ENCODE measurements around the gene RDH5. TPM values are rescaled to one million over a fixed set of nuclear protein-coding genes. Genes with fewer than 3 reads are reported as not detected.
A peak's percentile ranks its signal among the peaks of the same experiment; 100 is the strongest.

RDH5 gene
- total and polyA plus RNA-seq, 2 of the 4 experiments (the other 2 are of a cell fraction): 7.3 to 18.8 TPM

- H2AK9ac ChIP-seq (replicated peaks; ENCODE audit: low read depth, low read length, poor library complexity): no peak overlapping the region
- TF ChIP-seq, protein P1, sequence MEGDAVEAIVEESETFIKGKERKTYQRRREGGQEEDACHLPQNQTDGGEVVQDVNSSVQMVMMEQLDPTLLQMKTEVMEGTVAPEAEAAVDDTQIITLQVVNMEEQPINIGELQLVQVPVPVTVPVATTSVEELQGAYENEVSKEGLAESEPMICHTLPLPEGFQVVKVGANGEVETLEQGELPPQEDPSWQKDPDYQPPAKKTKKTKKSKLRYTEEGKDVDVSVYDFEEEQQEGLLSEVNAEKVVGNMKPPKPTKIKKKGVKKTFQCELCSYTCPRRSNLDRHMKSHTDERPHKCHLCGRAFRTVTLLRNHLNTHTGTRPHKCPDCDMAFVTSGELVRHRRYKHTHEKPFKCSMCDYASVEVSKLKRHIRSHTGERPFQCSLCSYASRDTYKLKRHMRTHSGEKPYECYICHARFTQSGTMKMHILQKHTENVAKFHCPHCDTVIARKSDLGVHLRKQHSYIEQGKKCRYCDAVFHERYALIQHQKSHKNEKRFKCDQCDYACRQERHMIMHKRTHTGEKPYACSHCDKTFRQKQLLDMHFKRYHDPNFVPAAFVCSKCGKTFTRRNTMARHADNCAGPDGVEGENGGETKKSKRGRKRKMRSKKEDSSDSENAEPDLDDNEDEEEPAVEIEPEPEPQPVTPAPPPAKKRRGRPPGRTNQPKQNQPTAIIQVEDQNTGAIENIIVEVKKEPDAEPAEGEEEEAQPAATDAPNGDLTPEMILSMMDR (conservative IDR thresholded peaks at IDR 0.05; ENCODE audit: low read depth, low read length): no peak
- no peak overlapping the region for H3K27ac ChIP-seq (ENCODE audit: insufficient read depth, low read length)
- ChIA-PET CTCF (no interaction called here), POLR2A (ENCODE audit: unreplicated experiment) (no interaction called here)
- peak overlapping the region; percentile 69 for H2AFZ ChIP-seq (replicated peaks; ENCODE audit: low read length, poor library complexity)
- DNase-seq: no peak
- H3K56ac ChIP-seq (ENCODE audit: extremely low read depth, insufficient read depth, low read length): no peak overlapping the region
- no peak overlapping the region for H3K18ac ChIP-seq (ENCODE audit: low read depth, low read length)
- no peak overlapping the region for H3K9ac ChIP-seq (ENCODE audit: low read depth, low read length)
- H3K4me3 ChIP-seq (ENCODE audit: insufficient read depth, low read depth, low read length): no peak overlapping the region; the same call in 1 of the 2 replicates
- no peak overlapping the region; the same call in 1 of the 2 replicates for H3K23ac ChIP-seq (ENCODE audit: low read depth, low read length)
- H4K5ac ChIP-seq (ENCODE audit: low read depth, low read length): 0 out of 2 replicates have a peak overlapping the region, but pooled peaks have one; percentile 11
- H2BK20ac ChIP-seq (ENCODE audit: low read depth, low read length): no peak overlapping the region
- no peak for ATAC-seq (ENCODE audit: low read depth)
- H3K79me1 ChIP-seq (ENCODE audit: low read depth in 1 of 2, low read length in 2 of 2): no peaks in the 10 kb centered on the region
- BruUV-seq (replicated peaks): no TSS peak
- peak overlapping the region; percentile 98 for H3K4me2 ChIP-seq (ENCODE audit: low read depth, low read length)
- intact Hi-C loops (cut with micrococcal nuclease): no loop called here
- no peaks in the 10 kb centered on the region; the same call in 1 of the 2 replicates for H3K9me1 ChIP-seq (ENCODE audit: insufficient read depth, low read length)
- 0 out of 2 replicates have a peak overlapping the region, but pooled peaks have one; percentile 4 for H2AK5ac ChIP-seq (ENCODE audit: low read depth, low read length)
- no peak overlapping the region for H2BK5ac ChIP-seq (ENCODE audit: low read depth, low read length, poor library complexity, severe bottlenecking)
- no peak overlapping the region for H3K4ac ChIP-seq (ENCODE audit: low read depth, low read length)
- H2BK120ac ChIP-seq (ENCODE audit: low read depth, low read length): no peak overlapping the region
- H3K9me3 ChIP-seq (ENCODE audit: control insufficient read depth, insufficient read depth, low read length): no peaks in the 10 kb centered on the region
- dilution Hi-C loops (cut with HindIII; ENCODE audit: low sequenced_read_pairs, unreplicated experiment): no loop called here
- peaks cover 10% of the 10 kb centered on the region; the same call in 1 of the 2 replicates for H3K4me1 ChIP-seq (ENCODE audit: control insufficient read depth, insufficient read depth, low read length)
- H3K27me3 ChIP-seq (ENCODE audit: control insufficient read depth, insufficient read depth, low read length): peaks cover 25% of the 10 kb centered on the region
- H3K14ac ChIP-seq (replicated peaks; ENCODE audit: low read depth, low read length): no peak overlapping the region
- no CpG with 5 or more reads among the region's 3 CpGs for WGBS, 2 experiments (ENCODE audit: extremely low coverage in 2 of 2, insufficient read length in 1 of 2)
- no peak overlapping the region for H4K91ac ChIP-seq (ENCODE audit: insufficient read depth, low read depth, low read length)
- no peak overlapping the region for H4K8ac ChIP-seq (ENCODE audit: low read depth in 2 of 2, low read length in 2 of 2)
- H4K20me1 ChIP-seq (ENCODE audit: insufficient read depth, low read length): no peaks in the 10 kb centered on the region
- in situ Hi-C loops (cut with MboI; ENCODE audit: low sequenced_read_pairs): no loop called here
- no peak overlapping the region for H2BK15ac ChIP-seq (ENCODE audit: low read depth, low read length)
- H3K36me3 ChIP-seq (ENCODE audit: control insufficient read depth, insufficient read depth, low read length): no peaks in the 10 kb centered on the region
Observed at GRCh38 chr12:55708695-55709233, 11.4 kb upstream of the RDH5 start.
